ENCODE data around the gene HBP1. TPM values are rescaled to one million over a fixed set of nuclear protein-coding genes. Genes with fewer than 3 reads are reported as not detected.

HBP1 gene
- total and polyA plus RNA-seq, 2 donors (not counting 1 experiment from before 2014, with no cell fraction given) = 47.2 to 127 TPM

- CTCF ChIA-PET = interaction anchor here (1.0 to 1.2 kb wide), 3 partner anchors 12 to 65 kb away, joined by 3 read pairs; no protein-coding TSS in a partner anchor
- ATAC-seq (ENCODE audit: low read depth) = no peak
- Mint-ChIP-seq H3K27me3 (no peaks in the 10 kb centered on the region), H3K9me3 (ENCODE audit: insufficient read depth) (peaks cover 4% of the 10 kb centered on the region), H3K4me3 (no peak overlapping the region), H3K27ac (no peak overlapping the region), H3K4me1 (no peaks in the 10 kb centered on the region)
- no peak overlapping the region for H3K9ac ChIP-seq (ENCODE audit: low read length)
- POLR2A ChIA-PET = no interaction called here
- H3K9me3 ChIP-seq (ENCODE audit: control extremely low read depth in 1 of 3, control insufficient read depth in 2 of 3, insufficient read depth in 1 of 3, low read length in 2 of 3) = peaks cover 0 to 20% (median 14%) of the 10 kb centered on the region in 3 donors
- H3K4me1 ChIP-seq (ENCODE audit: control insufficient read depth in 2 of 2, insufficient read depth in 2 of 2, low read length in 2 of 2) = no peaks in the 10 kb centered on the region
- H3K4me3 ChIP-seq (ENCODE audit: control extremely low read depth in 1 of 5, extremely low read depth in 1 of 5, insufficient read depth in 1 of 5, low read depth in 2 of 5, low read length in 4 of 5) = no peak overlapping the region
- DNase-seq = no peak
- H2AFZ ChIP-seq (ENCODE audit: insufficient read depth, low read depth, low read length, poor library complexity, severe bottlenecking) = no peak overlapping the region
- H3K4me2 ChIP-seq (replicated peaks; ENCODE audit: low read depth, low read length, poor library complexity, severe bottlenecking) = no peak overlapping the region
- no CpG with 5 or more reads among the region's 2 CpGs for WGBS (ENCODE audit: insufficient coverage)
- peaks cover 2 to 23% of the 10 kb centered on the region in 2 experiments for H3K36me3 ChIP-seq (replicated peaks in 1 of 2; ENCODE audit: control extremely low read depth in 1 of 2, control insufficient read depth in 1 of 2, extremely low read depth in 1 of 2, insufficient read depth in 2 of 2, low read length in 1 of 2)
- no peaks in the 10 kb centered on the region for H3K27me3 ChIP-seq (replicated peaks in 1 of 4; ENCODE audit: control extremely low read depth in 1 of 4, control insufficient read depth in 3 of 4, insufficient read depth in 4 of 4, low read length in 3 of 4)
- no peak for TF ChIP-seq EZH2 (IDR thresholded peaks at IDR 0.05; ENCODE audit: borderline replicate concordance, insufficient read depth, low read depth, low read length, poor library complexity, severe bottlenecking)
- TF ChIP-seq CTCF (IDR thresholded peaks at IDR 0.05) = no peak
- no peak overlapping the region for H3K27ac ChIP-seq (ENCODE audit: low read length in 2 of 2)
- intact Hi-C loops (cut with micrococcal nuclease) = no loop called here
- H3K79me2 ChIP-seq (ENCODE audit: control insufficient read depth, insufficient read depth, low read length) = no peaks in the 10 kb centered on the region
- H4K20me1 ChIP-seq (ENCODE audit: control insufficient read depth, insufficient read depth, low read length, poor library complexity, severe bottlenecking) = no peaks in the 10 kb centered on the region
Measured at GRCh38 chr7:107212725-107213124, 43.9 kb downstream of the HBP1 start.

- H3K27ac Mint-ChIP-seq = no peak overlapping the region
- DNase-seq (no peak), ATAC-seq (ENCODE audit: low read depth) (no peak)
Measured at GRCh38 chr7:107213193-107213788, 44.5 kb downstream of the HBP1 start.

More at GRCh38 chr7:107213193-107213788, 44.5 kb downstream of the HBP1 start:
- Histone ChIP-seq H3K9me3 (ENCODE audit: control extremely low read depth in 1 of 3, control insufficient read depth in 2 of 3, insufficient read depth in 1 of 3, low read length in 2 of 3) (peaks cover 0 to 20% (median 14%) of the 10 kb centered on the region in 3 donors), H3K4me1 (ENCODE audit: control insufficient read depth in 2 of 2, insufficient read depth in 2 of 2, low read length in 2 of 2) (no peaks in the 10 kb centered on the region), H4K20me1 (ENCODE audit: control insufficient read depth, insufficient read depth, low read length, poor library complexity, severe bottlenecking) (no peaks in the 10 kb centered on the region), H3K27ac (ENCODE audit: low read length in 2 of 2) (no peak overlapping the region), H3K79me2 (ENCODE audit: control insufficient read depth, insufficient read depth, low read length) (no peaks in the 10 kb centered on the region), H3K9ac (ENCODE audit: low read length) (no peak overlapping the region), H3K27me3 (replicated peaks in 1 of 4; ENCODE audit: control extremely low read depth in 1 of 4, control insufficient read depth in 3 of 4, insufficient read depth in 4 of 4, low read length in 3 of 4) (no peaks in the 10 kb centered on the region), H2AFZ (ENCODE audit: insufficient read depth, low read depth, low read length, poor library complexity, severe bottlenecking) (no peak overlapping the region), H3K4me3 (ENCODE audit: control extremely low read depth in 1 of 5, extremely low read depth in 1 of 5, insufficient read depth in 1 of 5, low read depth in 2 of 5, low read length in 4 of 5) (no peak overlapping the region), H3K36me3 (replicated peaks in 1 of 2; ENCODE audit: control extremely low read depth in 1 of 2, control insufficient read depth in 1 of 2, extremely low read depth in 1 of 2, insufficient read depth in 2 of 2, low read length in 1 of 2) (peaks cover 2 to 23% of the 10 kb centered on the region in 2 experiments), H3K4me2 (replicated peaks; ENCODE audit: low read depth, low read length, poor library complexity, severe bottlenecking) (no peak overlapping the region)
- POLR2A ChIA-PET = no interaction called here
- intact Hi-C loops (cut with micrococcal nuclease) = no loop called here
- Mint-ChIP-seq H3K4me1 (no peaks in the 10 kb centered on the region), H3K4me3 (no peak overlapping the region), H3K27me3 (no peaks in the 10 kb centered on the region), H3K9me3 (ENCODE audit: insufficient read depth) (peaks cover 4% of the 10 kb centered on the region)
- no peak for TF ChIP-seq CTCF (IDR thresholded peaks at IDR 0.05)
- TF ChIP-seq EZH2 (IDR thresholded peaks at IDR 0.05; ENCODE audit: borderline replicate concordance, insufficient read depth, low read depth, low read length, poor library complexity, severe bottlenecking) = no peak
- 96% methylated on average over 5 of the region's 5 CpGs for WGBS (ENCODE audit: insufficient coverage)
- CTCF ChIA-PET = interaction anchor here (0.6 to 1.1 kb wide), 3 partner anchors 61 to 65 kb away, joined by 3 read pairs; no protein-coding TSS in a partner anchor

Measured in B cell (primary cell).